Measurements from ENCODE around the gene UTP4.

Gene UTP4

DNA sequence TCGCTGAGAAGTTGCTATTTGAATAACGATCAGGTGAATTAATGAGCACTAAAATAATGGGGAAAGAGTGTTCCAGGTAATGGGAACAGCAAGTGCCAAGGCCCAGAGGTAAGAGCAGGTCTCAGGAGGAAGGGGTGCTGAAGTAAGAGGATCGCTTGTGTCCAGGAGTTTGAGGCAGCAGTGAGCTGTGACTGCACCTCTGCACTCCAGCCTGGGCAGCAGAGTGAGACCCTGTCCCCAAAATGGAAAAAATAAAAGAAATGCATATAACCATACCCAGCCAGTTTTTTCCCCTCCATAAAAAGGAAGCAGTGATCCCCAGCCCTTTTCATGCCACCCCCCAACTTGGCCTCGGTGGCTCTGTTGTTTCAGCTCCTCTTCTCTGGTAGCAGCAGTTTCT lies 43.8 kb upstream of the UTP4 start:
- Histone ChIP-seq H3K27me3 (no peaks in the 10 kb centered on the region), H3K27ac (no peak overlapping the region), H3K36me3 (peaks cover 9% of the 10 kb centered on the region), H3K4me3 (ENCODE audit: low read depth in 1 of 2, low read length in 1 of 2) (no peak overlapping the region), H3K9me3 (no peaks in the 10 kb centered on the region), H3K4me1 (ENCODE audit: control insufficient read depth in 1 of 2, insufficient read depth in 1 of 2, low read depth in 1 of 2, low read length in 1 of 2) (peaks cover 6 to 10% of the 10 kb centered on the region in 2 experiments)
- TF ChIP-seq, protein P1, sequence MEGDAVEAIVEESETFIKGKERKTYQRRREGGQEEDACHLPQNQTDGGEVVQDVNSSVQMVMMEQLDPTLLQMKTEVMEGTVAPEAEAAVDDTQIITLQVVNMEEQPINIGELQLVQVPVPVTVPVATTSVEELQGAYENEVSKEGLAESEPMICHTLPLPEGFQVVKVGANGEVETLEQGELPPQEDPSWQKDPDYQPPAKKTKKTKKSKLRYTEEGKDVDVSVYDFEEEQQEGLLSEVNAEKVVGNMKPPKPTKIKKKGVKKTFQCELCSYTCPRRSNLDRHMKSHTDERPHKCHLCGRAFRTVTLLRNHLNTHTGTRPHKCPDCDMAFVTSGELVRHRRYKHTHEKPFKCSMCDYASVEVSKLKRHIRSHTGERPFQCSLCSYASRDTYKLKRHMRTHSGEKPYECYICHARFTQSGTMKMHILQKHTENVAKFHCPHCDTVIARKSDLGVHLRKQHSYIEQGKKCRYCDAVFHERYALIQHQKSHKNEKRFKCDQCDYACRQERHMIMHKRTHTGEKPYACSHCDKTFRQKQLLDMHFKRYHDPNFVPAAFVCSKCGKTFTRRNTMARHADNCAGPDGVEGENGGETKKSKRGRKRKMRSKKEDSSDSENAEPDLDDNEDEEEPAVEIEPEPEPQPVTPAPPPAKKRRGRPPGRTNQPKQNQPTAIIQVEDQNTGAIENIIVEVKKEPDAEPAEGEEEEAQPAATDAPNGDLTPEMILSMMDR (IDR thresholded peaks at IDR 0.05) = no peak

DNA sequence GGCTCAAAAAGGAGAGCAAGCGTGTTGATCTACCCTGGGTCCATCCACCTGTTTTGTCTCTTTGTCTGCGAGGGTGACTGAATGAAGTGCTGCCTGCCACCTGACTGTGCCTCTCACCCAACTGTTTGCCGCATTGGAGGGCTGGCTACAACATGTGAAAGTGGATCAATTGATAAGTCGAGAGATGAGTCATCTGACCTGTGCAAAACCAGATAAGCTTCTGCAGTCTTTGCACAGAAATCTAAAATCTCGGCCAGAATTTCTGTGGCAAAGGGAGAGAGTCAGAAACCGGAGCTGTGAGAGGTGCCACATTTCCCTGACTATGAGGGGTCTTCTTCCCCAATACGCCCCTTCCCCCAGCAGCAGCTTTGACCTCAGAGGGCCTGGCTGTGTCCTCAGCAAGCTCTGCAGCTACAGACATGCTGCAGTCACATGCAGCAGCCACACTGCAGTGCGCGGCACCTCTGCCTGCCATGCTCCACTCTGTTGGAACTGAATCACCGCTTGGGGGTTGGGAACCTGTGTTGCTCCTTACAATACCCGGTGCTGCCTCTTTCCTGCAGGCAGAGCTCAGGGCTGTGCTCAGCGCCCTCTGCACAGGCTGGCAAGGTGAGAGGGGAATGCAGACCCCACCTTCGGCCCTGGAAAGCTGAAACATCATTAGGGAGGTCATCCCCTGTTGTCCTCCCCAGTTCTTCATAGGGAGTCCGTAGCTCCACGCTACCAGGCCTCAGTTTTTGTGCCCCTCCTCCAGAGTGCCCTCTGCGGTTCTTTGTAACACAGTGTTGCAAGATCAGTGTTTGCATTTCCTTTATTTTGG lies 43.1 kb upstream of the UTP4 start:
- TF ChIP-seq, protein P1 (IDR thresholded peaks at IDR 0.05) = no peak
- Histone ChIP-seq H3K27me3 (no peaks in the 10 kb centered on the region), H3K36me3 (peaks cover 3% of the 10 kb centered on the region), H3K27ac (no peak overlapping the region), H3K4me3 (ENCODE audit: low read depth in 1 of 2, low read length in 1 of 2) (no peak overlapping the region), H3K4me1 (ENCODE audit: control insufficient read depth in 1 of 2, insufficient read depth in 1 of 2, low read depth in 1 of 2, low read length in 1 of 2) (peaks cover 6 to 10% of the 10 kb centered on the region in 2 experiments), H3K9me3 (no peaks in the 10 kb centered on the region)

DNA sequence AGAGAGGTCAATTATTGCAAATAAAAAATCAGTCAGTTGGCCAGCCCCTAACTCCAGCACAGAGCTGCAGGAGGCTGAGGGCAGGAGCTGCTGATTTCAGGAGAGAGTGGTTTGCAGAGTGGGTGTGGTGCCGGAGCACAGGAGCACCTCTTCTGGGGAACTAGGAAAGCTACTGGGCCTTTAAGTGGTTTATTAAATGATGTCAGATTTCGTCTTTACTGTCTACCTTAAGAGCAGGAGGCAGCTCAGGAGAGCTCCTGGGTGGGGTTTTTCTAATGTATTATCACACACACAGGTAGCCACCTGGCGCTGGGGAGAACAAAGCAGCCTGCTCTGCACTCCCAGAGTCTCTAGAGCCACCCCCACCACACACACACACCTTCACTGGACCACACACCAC lies 38.5 kb upstream of the UTP4 start:
- Histone ChIP-seq H3K4me1 (ENCODE audit: control insufficient read depth in 1 of 2, insufficient read depth in 1 of 2, low read depth in 1 of 2, low read length in 1 of 2) (peaks cover 6 to 10% of the 10 kb centered on the region in 2 experiments), H3K36me3 (no peaks in the 10 kb centered on the region), H3K9me3 (no peaks in the 10 kb centered on the region), H3K4me3 (ENCODE audit: low read depth in 1 of 2, low read length in 1 of 2) (no peak overlapping the region), H3K27ac (no peak overlapping the region), H3K27me3 (no peaks in the 10 kb centered on the region)
- TF ChIP-seq, protein P1 (IDR thresholded peaks at IDR 0.05) = no peak

DNA sequence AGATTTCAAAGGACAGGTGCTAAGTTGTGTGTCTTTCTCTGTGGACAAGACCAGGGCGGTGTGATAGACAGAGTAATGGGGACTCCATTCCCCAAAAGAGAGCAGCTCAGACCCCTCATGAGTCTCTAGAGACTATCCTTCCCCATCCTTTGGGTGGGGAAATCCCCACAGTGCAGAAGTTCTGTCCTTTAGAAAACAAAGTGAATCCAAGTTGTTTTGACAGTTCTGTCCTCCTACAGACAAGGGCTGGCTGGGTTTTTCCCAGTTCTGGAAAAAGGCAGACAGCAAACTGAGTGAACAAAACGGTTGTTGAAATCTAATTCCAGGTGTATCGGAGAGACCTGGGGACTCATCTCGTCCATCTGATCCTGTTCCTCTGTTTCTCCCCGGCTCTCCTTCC lies 37.9 kb upstream of the UTP4 start:
- TF ChIP-seq, protein P1 (IDR thresholded peaks at IDR 0.05) = no peak

DNA sequence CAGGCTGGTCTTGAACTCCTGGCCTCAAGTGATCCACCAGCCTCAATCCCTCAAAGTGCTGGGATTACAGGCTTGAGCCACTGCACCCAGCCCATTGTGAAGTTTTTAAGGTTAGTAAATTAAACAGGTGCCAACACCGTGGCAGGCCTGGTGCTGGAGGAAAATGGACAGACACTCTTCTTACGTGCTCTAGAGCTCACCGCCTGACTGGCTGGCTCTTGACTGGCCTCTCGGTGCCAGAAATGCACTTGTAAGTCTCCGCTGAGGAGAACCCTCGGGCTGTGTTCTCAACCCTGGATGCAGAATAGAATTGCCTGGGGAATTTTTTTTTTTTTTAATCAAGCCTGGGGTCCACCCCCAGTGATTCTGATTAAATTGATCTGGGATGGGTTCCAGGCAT lies 37.3 kb upstream of the UTP4 start:
- Histone ChIP-seq H3K27me3 (peaks cover under 1% of the 10 kb centered on the region), H3K27ac (no peak overlapping the region), H3K4me1 (ENCODE audit: control insufficient read depth in 1 of 2, insufficient read depth in 1 of 2, low read depth in 1 of 2, low read length in 1 of 2) (peaks cover 0 to under 1% of the 10 kb centered on the region in 2 experiments), H3K36me3 (no peaks in the 10 kb centered on the region), H3K9me3 (no peaks in the 10 kb centered on the region), H3K4me3 (ENCODE audit: low read depth in 1 of 2, low read length in 1 of 2) (no peak overlapping the region)
- TF ChIP-seq, protein P1 (IDR thresholded peaks at IDR 0.05) = no peak

More for the DNA sequence above, 37.9 kb upstream of the UTP4 start:
- Histone ChIP-seq H3K27me3 (no peaks in the 10 kb centered on the region), H3K27ac (no peak overlapping the region), H3K4me3 (ENCODE audit: low read depth in 1 of 2, low read length in 1 of 2) (no peak overlapping the region), H3K4me1 (ENCODE audit: control insufficient read depth in 1 of 2, insufficient read depth in 1 of 2, low read depth in 1 of 2, low read length in 1 of 2) (peaks cover 4 to 7% of the 10 kb centered on the region in 2 experiments), H3K36me3 (no peaks in the 10 kb centered on the region), H3K9me3 (no peaks in the 10 kb centered on the region)

Measured in neutrophil (primary cell).